Neural crest cell (in vitro differentiated cells): ENCODE data around the gene GAB3. TPM values are rescaled to one million over a fixed set of nuclear protein-coding genes. Genes with fewer than 3 reads are reported as not detected.

Source experiments
- DNase-seq: peaks from one replicate; pipeline ENCODE4 v3.0.0; 2021; ENCODE audit warnings: low read depth, mixed read lengths, low spot score
- H3K27ac Mint-ChIP-seq: one replicate; pipeline ENCODE4 v1.8.0; 2021; ENCODE audit warnings: mild to moderate bottlenecking, mixed read lengths; ENCODE audit not compliant: unreplicated experiment
- H3K27me3 Mint-ChIP-seq: 2 replicates; pipeline ENCODE4 v1.8.0; 2021; ENCODE audit warnings: low read depth, mild to moderate bottlenecking, mixed read lengths
- H3K36me3 Mint-ChIP-seq: 2 replicates; pipeline ENCODE4 v1.8.0; 2021; ENCODE audit warnings: low read depth, mild to moderate bottlenecking, mixed read lengths
- H3K4me1 Mint-ChIP-seq: 2 replicates; pipeline ENCODE4 v1.8.0; 2021; ENCODE audit warnings: mixed read lengths
- H3K4me3 Mint-ChIP-seq: one replicate; pipeline ENCODE4 v1.8.0; 2021; ENCODE audit warnings: mild to moderate bottlenecking, mixed read lengths
- H3K9me3 Mint-ChIP-seq: 2 replicates; pipeline ENCODE4 v1.8.0; 2021; ENCODE audit warnings: mixed read lengths
- total RNA-seq: library from RNA; stranded (reverse); gene quantifications from 2 replicates; pipeline ENCODE4 v1.2.1, GENCODE V29; 2021
- TF ChIP-seq, protein P1 (sequence below): fragments of 200-600 bp; sonication (generic); conservative IDR thresholded peaks from 2 replicates; pipeline ENCODE4 v1.5.0; 2021; ENCODE audit warnings: antibody characterized with exemption, mild to moderate bottlenecking

Gene GAB3
- total RNA-seq, 1 donor from 2014 or later = 0.12 TPM

DNA sequence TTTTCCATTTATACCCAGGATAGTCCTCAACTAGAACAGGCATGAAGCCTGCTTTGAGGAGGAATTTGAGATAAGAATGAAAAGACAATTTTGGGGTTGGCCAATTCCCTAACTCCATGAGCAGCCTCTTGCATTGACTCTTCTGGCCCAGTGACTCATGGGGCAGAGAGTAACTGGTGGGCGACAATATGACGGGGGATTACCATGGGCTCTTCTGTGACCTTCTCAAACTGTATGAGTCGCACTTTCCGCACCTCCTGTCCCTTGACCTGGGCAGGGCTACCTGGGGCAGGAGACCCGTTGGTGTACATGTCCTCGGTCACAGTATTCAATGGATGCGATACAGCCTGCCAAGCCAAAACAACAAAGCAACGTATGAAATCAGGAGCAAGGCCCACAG is 41.1 kb upstream of the GAB3 start:
- H3K4me3 Mint-ChIP-seq = no peak overlapping the region
- H3K9me3 Mint-ChIP-seq = peaks cover 7% of the 10 kb centered on the region
- H3K4me1 Mint-ChIP-seq = no peaks in the 10 kb centered on the region
- H3K36me3 Mint-ChIP-seq = peaks cover 4% of the 10 kb centered on the region
- DNase-seq = no peak
- H3K27me3 Mint-ChIP-seq = peaks cover 57% of the 10 kb centered on the region
- H3K27ac Mint-ChIP-seq = no peak overlapping the region
- TF ChIP-seq, protein P1, sequence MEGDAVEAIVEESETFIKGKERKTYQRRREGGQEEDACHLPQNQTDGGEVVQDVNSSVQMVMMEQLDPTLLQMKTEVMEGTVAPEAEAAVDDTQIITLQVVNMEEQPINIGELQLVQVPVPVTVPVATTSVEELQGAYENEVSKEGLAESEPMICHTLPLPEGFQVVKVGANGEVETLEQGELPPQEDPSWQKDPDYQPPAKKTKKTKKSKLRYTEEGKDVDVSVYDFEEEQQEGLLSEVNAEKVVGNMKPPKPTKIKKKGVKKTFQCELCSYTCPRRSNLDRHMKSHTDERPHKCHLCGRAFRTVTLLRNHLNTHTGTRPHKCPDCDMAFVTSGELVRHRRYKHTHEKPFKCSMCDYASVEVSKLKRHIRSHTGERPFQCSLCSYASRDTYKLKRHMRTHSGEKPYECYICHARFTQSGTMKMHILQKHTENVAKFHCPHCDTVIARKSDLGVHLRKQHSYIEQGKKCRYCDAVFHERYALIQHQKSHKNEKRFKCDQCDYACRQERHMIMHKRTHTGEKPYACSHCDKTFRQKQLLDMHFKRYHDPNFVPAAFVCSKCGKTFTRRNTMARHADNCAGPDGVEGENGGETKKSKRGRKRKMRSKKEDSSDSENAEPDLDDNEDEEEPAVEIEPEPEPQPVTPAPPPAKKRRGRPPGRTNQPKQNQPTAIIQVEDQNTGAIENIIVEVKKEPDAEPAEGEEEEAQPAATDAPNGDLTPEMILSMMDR = no peak

DNA sequence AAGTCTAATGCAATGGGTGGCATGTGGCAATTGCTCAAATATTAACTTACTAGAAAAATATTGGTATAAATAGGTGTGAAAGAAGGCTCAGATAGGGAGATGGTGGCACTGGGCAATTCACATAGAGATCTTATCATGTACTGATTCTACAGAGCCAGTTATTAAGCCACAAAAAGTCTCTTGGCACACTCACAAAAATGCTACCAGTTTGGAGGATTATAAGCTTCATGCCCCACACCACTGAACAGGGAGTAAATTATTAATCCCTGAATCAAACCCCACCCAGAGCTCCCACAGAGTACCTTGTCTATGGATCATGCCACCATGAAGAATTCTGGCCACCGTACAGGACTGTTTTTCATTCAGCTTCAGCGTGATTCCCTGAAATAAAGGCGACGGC is 40.6 kb upstream of the GAB3 start:
- Mint-ChIP-seq H3K9me3 (peaks cover 7% of the 10 kb centered on the region), H3K27ac (no peak overlapping the region), H3K4me3 (no peak overlapping the region), H3K4me1 (no peaks in the 10 kb centered on the region), H3K27me3 (peaks cover 54% of the 10 kb centered on the region), H3K36me3 (peaks cover 4% of the 10 kb centered on the region)
- DNase-seq = no peak
- TF ChIP-seq, protein P1 = no peak

DNA sequence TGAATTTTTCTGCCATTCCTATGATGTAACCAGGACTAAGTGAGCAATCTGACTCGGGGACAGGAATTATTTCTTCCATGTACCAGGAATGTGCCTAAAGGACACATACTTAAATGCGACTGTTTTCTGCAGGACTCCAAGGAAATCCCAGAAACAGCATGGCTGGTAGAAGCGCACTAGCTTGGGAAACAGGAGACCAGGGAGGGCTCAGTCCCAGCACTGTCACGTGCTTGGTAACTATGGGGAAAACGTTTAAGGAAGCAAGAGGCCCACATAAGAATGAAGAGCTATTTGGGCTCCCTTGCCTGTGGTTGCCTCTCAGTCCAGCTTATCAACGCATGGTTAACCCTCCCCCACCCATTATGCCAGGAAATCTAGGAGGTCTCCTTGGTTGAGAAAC is 34.8 kb upstream of the GAB3 start:
- Mint-ChIP-seq H3K36me3 (peaks cover 13% of the 10 kb centered on the region), H3K9me3 (peaks cover 13% of the 10 kb centered on the region), H3K27me3 (peaks cover 40% of the 10 kb centered on the region), H3K4me3 (no peak overlapping the region), H3K4me1 (no peaks in the 10 kb centered on the region), H3K27ac (no peak overlapping the region)
- no peak for DNase-seq
- TF ChIP-seq, protein P1 = no peak

DNA sequence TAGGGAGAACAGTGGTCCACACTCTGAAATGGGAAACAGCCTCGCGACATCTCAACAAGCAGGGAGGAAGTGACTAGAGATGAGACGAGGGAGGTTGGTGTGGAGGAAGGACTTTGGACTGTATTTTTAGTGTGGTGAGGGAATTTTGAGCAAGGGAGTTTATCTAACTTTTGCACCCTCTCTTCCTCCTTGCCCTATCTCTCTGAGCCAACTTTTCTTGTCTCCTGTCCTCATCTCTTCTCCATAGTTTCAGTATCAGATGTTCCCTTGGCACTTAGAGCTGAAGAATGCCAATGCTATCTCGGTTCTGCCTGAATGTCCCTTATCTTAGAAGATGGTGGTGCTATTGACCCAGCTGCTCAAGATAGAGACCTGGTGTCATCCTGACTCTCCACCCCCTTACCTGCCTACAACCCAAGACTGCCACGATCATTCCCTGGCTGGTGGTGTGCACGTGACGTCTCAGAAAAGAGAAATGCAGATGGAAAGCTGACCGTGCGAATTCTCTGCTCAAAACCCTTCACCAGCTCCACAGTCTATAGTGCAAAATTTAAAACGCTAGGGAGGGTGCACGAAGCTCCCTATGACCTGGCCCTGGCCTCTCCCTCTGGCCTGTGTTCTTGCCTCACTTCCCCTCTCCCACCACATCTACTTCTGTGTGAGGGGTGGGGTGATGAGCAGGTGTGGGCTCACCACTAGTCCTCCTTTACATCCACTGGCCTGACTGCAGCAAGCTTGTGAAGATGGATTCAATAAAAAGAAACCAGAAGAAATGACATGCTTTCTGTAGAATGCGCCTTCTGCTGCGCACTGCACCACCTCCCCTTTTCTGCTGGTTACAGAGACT is 33.5 kb upstream of the GAB3 start:
- TF ChIP-seq, protein P1 = no peak
- no peak for DNase-seq
- H3K27me3 Mint-ChIP-seq = peaks cover 34% of the 10 kb centered on the region
- H3K4me3 Mint-ChIP-seq = no peak overlapping the region
- peaks cover 15% of the 10 kb centered on the region for H3K36me3 Mint-ChIP-seq
- H3K27ac Mint-ChIP-seq = no peak overlapping the region
- H3K4me1 Mint-ChIP-seq = no peaks in the 10 kb centered on the region
- peaks cover 11% of the 10 kb centered on the region for H3K9me3 Mint-ChIP-seq

DNA sequence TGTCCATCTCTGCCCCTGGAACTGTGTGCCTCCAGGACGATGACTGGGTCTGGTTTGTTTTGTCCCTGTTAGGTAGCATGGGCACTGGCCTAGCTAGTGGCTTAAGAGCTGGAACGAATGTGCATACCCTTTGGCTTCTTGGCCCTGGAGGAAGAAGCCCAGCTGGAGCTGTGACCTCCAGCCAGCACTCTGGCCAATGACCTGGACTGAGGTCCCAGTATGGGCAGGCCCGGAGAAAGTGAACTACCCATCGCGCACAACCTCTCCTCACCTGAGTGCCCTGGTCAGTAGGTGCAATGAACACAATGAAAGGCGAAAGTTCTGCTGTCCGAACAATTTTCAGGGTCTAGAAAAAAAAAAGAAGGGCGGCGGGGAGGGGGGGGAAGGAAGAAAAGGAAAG is 30.1 kb upstream of the GAB3 start:
- no peaks in the 10 kb centered on the region for H3K4me1 Mint-ChIP-seq
- no peak for DNase-seq
- TF ChIP-seq, protein P1 = no peak
- H3K4me3 Mint-ChIP-seq = no peak overlapping the region
- no peak overlapping the region for H3K27ac Mint-ChIP-seq
- peaks cover 6% of the 10 kb centered on the region for H3K9me3 Mint-ChIP-seq
- peaks cover 22% of the 10 kb centered on the region for H3K36me3 Mint-ChIP-seq
- peaks cover 14% of the 10 kb centered on the region for H3K27me3 Mint-ChIP-seq
